Endodermal cell (in vitro differentiated cells): ENCODE data around the gene IGF2R. TPM values are rescaled to one million over a fixed set of nuclear protein-coding genes. Genes with fewer than 3 reads are reported as not detected.
A peak's percentile ranks its signal among the peaks of the same experiment; 100 is the strongest.

Experiments
- DNase-seq: peaks from one replicate; pipeline ENCODE4 v3.0.0-alpha.2; 2017
- H3K27ac ChIP-seq: 2 replicates; pipeline ENCODE4 v1.5.1; 2013; ENCODE audit warnings: mild to moderate bottlenecking, low read depth, low read length, moderate library complexity
- H3K27me3 ChIP-seq: 2 replicates; pipeline ENCODE4 v1.6.1; 2013; ENCODE audit warnings: mild to moderate bottlenecking, low read length, moderate library complexity; ENCODE audit not compliant: insufficient read depth, control insufficient read depth, poor library complexity, severe bottlenecking
- H3K36me3 ChIP-seq: 2 replicates; pipeline ENCODE4 v1.7.0; 2013; ENCODE audit warnings: mild to moderate bottlenecking, low read length, moderate library complexity; ENCODE audit not compliant: control insufficient read depth, insufficient read depth
- H3K4me1 ChIP-seq: one replicate; pipeline ENCODE4 v1.7.0; 2013; ENCODE audit warnings: low read length; ENCODE audit not compliant: control insufficient read depth, insufficient read depth
- H3K4me3 ChIP-seq: 2 replicates; pipeline ENCODE4 v1.5.1; 2013; ENCODE audit warnings: mild to moderate bottlenecking, low read length, moderate library complexity
- H3K9ac ChIP-seq: 2 replicates; pipeline ENCODE4 v1.6.1; 2013; ENCODE audit warnings: mild to moderate bottlenecking, low read length, moderate library complexity; ENCODE audit not compliant: poor library complexity, severe bottlenecking; ENCODE audit errors: extremely low read depth
- H3K9me3 ChIP-seq: 2 replicates; pipeline ENCODE4 v1.6.1; 2013; ENCODE audit warnings: mild to moderate bottlenecking, low read length, moderate library complexity; ENCODE audit not compliant: control insufficient read depth
- H3K27ac Mint-ChIP-seq: 2 replicates; pipeline ENCODE4 v1.8.0; 2020; ENCODE audit warnings: mixed read lengths
- H3K27me3 Mint-ChIP-seq: 2 replicates; pipeline ENCODE4 v1.8.0; 2021; ENCODE audit warnings: mild to moderate bottlenecking, mixed read lengths; ENCODE audit not compliant: insufficient read depth
- H3K36me3 Mint-ChIP-seq: 2 replicates; pipeline ENCODE4 v1.8.0; 2020; ENCODE audit warnings: low read depth, mixed read lengths
- H3K4me1 Mint-ChIP-seq: 2 replicates; pipeline ENCODE4 v1.8.0; 2020; ENCODE audit warnings: mixed read lengths
- H3K4me3 Mint-ChIP-seq: 2 replicates; pipeline ENCODE4 v1.8.0; 2020; ENCODE audit warnings: mild to moderate bottlenecking, moderate library complexity, mixed read lengths
- H3K9me3 Mint-ChIP-seq: 2 replicates; pipeline ENCODE4 v1.8.0; 2020; ENCODE audit warnings: mild to moderate bottlenecking, mixed read lengths
- WGBS, 2 experiments: methylation state at CpG; one replicate each; pipeline versions ENCODE4 v1.1.5 to v1.1.7; 2013; ENCODE audit warnings: missing lambda C conversion rate in 2 of 2, mixed read lengths in 1 of 2; ENCODE audit not compliant: insufficient coverage in 1 of 2, insufficient read length in 1 of 2; 5-methylcytosine and 5-hydroxymethylcytosine counted together
- total RNA-seq, 2 donors: library from RNA; stranded (reverse); fragmentation: NEBNext Ultra II Directional in 1 of 2; extraction: Animal tissue kit (Norgen Biotek cat#: 25700) in 1 of 2; gene quantifications; 2 replicates in 1 of 2; 3 replicates in 1 of 2; pipeline ENCODE4 v1.2.1, GENCODE V29; 2021
- TF ChIP-seq, protein P1 (sequence below): fragments of 200-600 bp; sonication (generic); conservative IDR thresholded peaks from 2 replicates; pipeline ENCODE4 v1.5.0; 2021; ENCODE audit warnings: antibody characterized with exemption, mild to moderate bottlenecking

Gene IGF2R
- total RNA-seq, 2 donors from 2014 or later: 103 to 130 TPM

DNA sequence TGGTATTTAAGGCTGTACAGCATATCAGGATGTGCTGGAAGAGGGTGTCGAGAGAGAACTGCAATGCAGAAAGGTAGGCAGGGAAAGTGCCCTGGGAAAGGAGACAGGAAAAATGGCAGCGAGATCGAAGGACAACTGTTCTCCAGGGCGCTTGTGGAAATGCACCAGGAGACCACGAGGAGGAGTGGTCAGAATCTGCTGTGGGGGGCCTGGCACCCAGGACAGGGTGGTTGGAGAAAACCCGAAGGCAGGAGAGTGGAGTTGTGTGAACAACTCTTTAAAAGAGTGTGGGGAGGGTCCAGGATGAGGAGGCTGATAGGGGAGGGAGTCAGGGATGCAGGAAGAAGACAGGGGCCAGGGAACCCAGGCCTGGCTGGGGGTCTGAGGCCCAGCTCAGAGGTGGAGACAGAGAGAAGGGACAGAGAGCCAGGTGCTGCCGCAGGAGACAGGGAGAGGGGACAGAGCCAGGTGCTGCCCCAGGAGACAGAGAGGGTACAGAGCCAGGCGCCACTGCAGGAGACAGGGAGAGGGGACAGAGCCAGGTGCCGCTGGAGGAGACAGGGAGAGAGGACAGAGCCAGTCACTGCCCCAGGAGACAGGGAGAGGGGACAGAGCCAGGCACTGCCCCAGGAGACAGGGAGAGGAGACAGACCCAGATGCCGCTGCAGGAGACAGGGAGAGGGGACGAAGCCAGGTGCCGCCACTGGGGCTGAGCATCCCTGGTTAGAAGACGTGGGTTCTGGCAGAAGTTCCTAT is 162.0 kb downstream of the IGF2R start:
- H3K27ac ChIP-seq: no peak overlapping the region
- no peak overlapping the region for H3K9ac ChIP-seq
- H3K36me3 Mint-ChIP-seq: peaks cover 3% of the 10 kb centered on the region
- no peak overlapping the region for H3K4me3 Mint-ChIP-seq
- peaks cover 9% of the 10 kb centered on the region for H3K4me1 ChIP-seq
- H3K27me3 ChIP-seq: peaks cover 8% of the 10 kb centered on the region
- no peaks in the 10 kb centered on the region for H3K9me3 Mint-ChIP-seq
- TF ChIP-seq, protein P1, sequence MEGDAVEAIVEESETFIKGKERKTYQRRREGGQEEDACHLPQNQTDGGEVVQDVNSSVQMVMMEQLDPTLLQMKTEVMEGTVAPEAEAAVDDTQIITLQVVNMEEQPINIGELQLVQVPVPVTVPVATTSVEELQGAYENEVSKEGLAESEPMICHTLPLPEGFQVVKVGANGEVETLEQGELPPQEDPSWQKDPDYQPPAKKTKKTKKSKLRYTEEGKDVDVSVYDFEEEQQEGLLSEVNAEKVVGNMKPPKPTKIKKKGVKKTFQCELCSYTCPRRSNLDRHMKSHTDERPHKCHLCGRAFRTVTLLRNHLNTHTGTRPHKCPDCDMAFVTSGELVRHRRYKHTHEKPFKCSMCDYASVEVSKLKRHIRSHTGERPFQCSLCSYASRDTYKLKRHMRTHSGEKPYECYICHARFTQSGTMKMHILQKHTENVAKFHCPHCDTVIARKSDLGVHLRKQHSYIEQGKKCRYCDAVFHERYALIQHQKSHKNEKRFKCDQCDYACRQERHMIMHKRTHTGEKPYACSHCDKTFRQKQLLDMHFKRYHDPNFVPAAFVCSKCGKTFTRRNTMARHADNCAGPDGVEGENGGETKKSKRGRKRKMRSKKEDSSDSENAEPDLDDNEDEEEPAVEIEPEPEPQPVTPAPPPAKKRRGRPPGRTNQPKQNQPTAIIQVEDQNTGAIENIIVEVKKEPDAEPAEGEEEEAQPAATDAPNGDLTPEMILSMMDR: no peak
- no peak overlapping the region for H3K4me3 ChIP-seq
- peaks cover 69% of the 10 kb centered on the region for H3K27me3 Mint-ChIP-seq
- 96 to 97% methylated on average over 11 to 13 of the region's 13 CpGs for WGBS, 2 experiments
- peaks cover 26% of the 10 kb centered on the region for H3K4me1 Mint-ChIP-seq
- no peak overlapping the region for H3K27ac Mint-ChIP-seq
- no peaks in the 10 kb centered on the region for H3K9me3 ChIP-seq
- no peaks in the 10 kb centered on the region for H3K36me3 ChIP-seq
- DNase-seq: peak; percentile 55

DNA sequence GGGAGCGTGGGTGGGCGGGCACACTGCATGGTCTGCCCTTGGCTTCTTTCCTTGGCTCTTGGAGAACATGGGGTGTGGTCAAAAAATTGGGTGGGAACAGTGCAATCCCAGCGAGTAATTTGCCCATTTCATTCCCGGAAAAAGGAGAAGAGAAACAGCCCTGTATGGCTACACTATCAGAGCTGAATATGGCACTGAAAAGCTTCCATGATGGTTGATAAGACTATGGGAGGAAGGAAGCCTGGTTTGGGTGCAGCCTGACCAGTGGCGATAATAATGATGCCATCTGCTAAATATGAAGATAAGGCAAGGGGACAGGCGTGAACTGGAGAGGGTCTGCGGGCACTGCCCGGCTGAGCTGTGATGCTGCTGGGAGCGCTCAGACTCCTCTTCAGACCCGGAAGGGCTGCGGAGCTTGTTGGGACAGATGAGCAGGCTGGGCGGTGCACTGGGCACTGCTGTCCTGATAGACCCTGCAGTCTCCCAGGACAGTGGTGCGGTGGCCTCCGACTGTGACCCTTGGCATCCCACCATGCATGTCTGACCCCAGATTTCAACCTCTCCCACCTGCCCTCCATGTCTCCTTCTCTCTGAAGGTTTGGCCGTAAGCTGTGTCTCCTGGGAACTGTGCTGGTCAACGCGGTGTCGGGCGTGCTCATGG is 162.9 kb downstream of the IGF2R start:
- H3K4me3 Mint-ChIP-seq: no peak overlapping the region
- H3K4me1 Mint-ChIP-seq: peaks cover 34% of the 10 kb centered on the region
- Histone ChIP-seq H3K4me3 (no peak overlapping the region), H3K4me1 (peaks cover 9% of the 10 kb centered on the region), H3K36me3 (no peaks in the 10 kb centered on the region), H3K9me3 (no peaks in the 10 kb centered on the region), H3K27me3 (peaks cover 8% of the 10 kb centered on the region), H3K27ac (no peak overlapping the region), H3K9ac (no peak overlapping the region)
- 90 to 92% methylated on average over 12 to 18 of the region's 19 CpGs for WGBS, 2 experiments
- no peak overlapping the region for H3K27ac Mint-ChIP-seq
- TF ChIP-seq, protein P1: no peak
- DNase-seq: no peak
- H3K9me3 Mint-ChIP-seq: no peaks in the 10 kb centered on the region
- peaks cover 3% of the 10 kb centered on the region for H3K36me3 Mint-ChIP-seq
- peaks cover 78% of the 10 kb centered on the region for H3K27me3 Mint-ChIP-seq

DNA sequence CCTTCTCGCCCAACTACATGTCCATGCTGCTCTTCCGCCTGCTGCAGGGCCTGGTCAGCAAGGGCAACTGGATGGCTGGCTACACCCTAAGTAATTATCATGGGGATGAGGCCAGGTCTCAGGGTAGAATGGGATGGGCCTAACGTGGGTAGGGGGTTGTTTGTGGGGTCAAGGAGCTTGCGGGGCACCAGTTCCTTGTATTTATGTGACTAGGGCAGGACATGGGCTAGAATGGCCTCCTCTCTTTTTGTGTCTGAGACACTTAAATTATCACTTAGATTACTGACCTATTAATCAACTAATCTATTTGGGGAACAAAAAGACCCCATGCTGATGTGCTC is 163.4 kb downstream of the IGF2R start:
- H3K9me3 ChIP-seq: no peaks in the 10 kb centered on the region
- TF ChIP-seq, protein P1: no peak
- H3K36me3 ChIP-seq: no peaks in the 10 kb centered on the region
- 61 to 100% methylated on average over 1 to 4 of the region's 4 CpGs for WGBS, 2 experiments
- no peak overlapping the region for H3K27ac ChIP-seq
- no peak overlapping the region for H3K4me3 ChIP-seq
- peak; percentile 70 for DNase-seq
- Mint-ChIP-seq H3K27ac (no peak overlapping the region), H3K36me3 (peaks cover 3% of the 10 kb centered on the region), H3K4me3 (no peak overlapping the region), H3K9me3 (no peaks in the 10 kb centered on the region), H3K4me1 (peaks cover 37% of the 10 kb centered on the region), H3K27me3 (peaks cover 78% of the 10 kb centered on the region)
- no peak overlapping the region for H3K9ac ChIP-seq
- peaks cover 8% of the 10 kb centered on the region for H3K27me3 ChIP-seq
- H3K4me1 ChIP-seq: peaks cover 9% of the 10 kb centered on the region
